Measurements from ENCODE around the gene CDCA4. TPM values are rescaled to one million over a fixed set of nuclear protein-coding genes. Genes with fewer than 3 reads are reported as not detected.

CDCA4 gene
- total RNA-seq, 4 donors from 2014 or later, result 5.0 to 8.0 (median 6.0) TPM

DNA sequence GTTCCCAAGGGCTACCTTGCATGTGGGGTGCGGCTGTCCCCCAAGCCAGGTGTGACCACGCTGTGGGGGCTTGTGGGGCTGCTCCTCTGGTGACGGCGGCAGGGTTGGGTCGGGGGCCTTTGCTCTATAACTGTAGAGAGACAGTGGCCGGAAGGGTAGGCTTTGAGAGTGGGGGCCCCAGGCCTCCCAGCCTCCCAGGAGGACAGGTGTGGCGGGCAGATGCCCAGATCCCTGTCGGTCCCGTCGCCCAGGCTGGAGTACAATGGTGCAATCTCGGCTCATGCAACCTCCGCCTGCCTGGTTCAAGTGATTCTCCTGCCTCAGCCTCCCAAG lies 47.1 kb upstream of the CDCA4 start:
- 94% methylated on average over 11 of the region's 12 CpGs for WGBS
- H3K9me3 ChIP-seq, result no peaks in the 10 kb centered on the region
- peaks cover 4 to 7% (median 4%) of the 10 kb centered on the region in 4 donors for H3K4me1 ChIP-seq
- H3K27ac ChIP-seq (replicated peaks in 1 of 4), result no peak overlapping the region
- no peak for DNase-seq (ENCODE audit: extremely low spot score)
- no peaks in the 10 kb centered on the region for H3K36me3 ChIP-seq
- peaks cover 0 to 78% (median 4%) of the 10 kb centered on the region in 4 donors for H3K27me3 ChIP-seq
- no peak for TF ChIP-seq POLR2AphosphoS5 (IDR thresholded peaks at IDR 0.05)
- TF ChIP-seq POLR2A (IDR thresholded peaks at IDR 0.05; ENCODE audit: low read depth), result no peak
- intact Hi-C loops (cut with DNase I), result no loop called here
- H3K4me3 ChIP-seq, result no peak overlapping the region

DNA sequence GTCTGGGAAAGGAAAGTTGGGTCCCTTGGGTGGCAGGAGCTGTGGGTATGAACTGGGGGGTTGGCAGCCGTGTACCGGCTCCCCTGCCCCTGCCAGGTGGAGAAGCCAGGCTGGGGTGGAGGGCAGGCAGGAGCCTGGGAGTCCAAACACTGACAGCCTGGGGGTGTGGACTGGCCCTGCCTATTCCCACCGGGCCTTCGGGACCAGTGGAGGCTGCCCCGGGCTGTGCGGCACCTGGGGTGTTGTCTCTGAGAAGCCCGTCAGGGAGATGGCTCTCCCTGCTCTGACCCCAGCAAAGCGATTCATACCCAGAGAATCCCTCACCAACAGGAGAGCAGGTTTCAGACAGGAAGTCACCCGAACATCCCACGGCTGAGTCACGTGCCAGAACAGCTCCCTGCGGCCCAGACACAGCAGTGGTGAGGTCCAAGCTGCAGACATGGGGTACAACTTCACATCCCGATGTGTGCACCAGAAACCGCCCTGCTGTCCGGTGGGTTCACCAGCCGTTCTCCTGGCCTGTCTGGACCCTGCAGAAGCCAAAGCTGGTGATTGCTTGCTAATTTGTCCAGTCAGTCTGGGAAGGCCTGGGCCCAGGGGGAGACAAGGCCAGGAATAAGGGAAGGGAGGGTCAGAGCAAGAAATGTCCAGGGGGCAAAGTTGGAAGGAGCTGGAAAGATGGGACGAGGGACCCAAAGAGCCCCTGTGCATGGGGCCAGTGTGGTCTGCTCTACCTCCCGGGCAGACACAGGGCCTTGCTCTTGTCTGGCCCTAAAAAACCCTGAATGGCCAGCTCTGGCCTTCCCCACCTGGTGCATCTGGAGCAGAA lies 46.5 kb upstream of the CDCA4 start:
- Histone ChIP-seq H3K36me3 (no peaks in the 10 kb centered on the region), H3K4me1 (peaks cover 4 to 7% (median 6%) of the 10 kb centered on the region in 4 donors), H3K27me3 (peaks cover 0 to 72% (median 1%) of the 10 kb centered on the region in 4 donors), H3K4me3 (no peak overlapping the region), H3K9me3 (no peaks in the 10 kb centered on the region), H3K27ac (replicated peaks in 1 of 4) (no peak overlapping the region)
- TF ChIP-seq POLR2AphosphoS5 (IDR thresholded peaks at IDR 0.05), result no peak
- no peak for TF ChIP-seq EP300 (IDR thresholded peaks at IDR 0.05)
- TF ChIP-seq, protein P1, sequence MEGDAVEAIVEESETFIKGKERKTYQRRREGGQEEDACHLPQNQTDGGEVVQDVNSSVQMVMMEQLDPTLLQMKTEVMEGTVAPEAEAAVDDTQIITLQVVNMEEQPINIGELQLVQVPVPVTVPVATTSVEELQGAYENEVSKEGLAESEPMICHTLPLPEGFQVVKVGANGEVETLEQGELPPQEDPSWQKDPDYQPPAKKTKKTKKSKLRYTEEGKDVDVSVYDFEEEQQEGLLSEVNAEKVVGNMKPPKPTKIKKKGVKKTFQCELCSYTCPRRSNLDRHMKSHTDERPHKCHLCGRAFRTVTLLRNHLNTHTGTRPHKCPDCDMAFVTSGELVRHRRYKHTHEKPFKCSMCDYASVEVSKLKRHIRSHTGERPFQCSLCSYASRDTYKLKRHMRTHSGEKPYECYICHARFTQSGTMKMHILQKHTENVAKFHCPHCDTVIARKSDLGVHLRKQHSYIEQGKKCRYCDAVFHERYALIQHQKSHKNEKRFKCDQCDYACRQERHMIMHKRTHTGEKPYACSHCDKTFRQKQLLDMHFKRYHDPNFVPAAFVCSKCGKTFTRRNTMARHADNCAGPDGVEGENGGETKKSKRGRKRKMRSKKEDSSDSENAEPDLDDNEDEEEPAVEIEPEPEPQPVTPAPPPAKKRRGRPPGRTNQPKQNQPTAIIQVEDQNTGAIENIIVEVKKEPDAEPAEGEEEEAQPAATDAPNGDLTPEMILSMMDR (IDR thresholded peaks at IDR 0.05), result no peak
- no peak for TF ChIP-seq POLR2A (IDR thresholded peaks at IDR 0.05; ENCODE audit: low read depth)
- 77% methylated on average over 17 of the region's 18 CpGs for WGBS
- no peak for DNase-seq (ENCODE audit: extremely low spot score)
- intact Hi-C loops (cut with DNase I), result no loop called here

DNA sequence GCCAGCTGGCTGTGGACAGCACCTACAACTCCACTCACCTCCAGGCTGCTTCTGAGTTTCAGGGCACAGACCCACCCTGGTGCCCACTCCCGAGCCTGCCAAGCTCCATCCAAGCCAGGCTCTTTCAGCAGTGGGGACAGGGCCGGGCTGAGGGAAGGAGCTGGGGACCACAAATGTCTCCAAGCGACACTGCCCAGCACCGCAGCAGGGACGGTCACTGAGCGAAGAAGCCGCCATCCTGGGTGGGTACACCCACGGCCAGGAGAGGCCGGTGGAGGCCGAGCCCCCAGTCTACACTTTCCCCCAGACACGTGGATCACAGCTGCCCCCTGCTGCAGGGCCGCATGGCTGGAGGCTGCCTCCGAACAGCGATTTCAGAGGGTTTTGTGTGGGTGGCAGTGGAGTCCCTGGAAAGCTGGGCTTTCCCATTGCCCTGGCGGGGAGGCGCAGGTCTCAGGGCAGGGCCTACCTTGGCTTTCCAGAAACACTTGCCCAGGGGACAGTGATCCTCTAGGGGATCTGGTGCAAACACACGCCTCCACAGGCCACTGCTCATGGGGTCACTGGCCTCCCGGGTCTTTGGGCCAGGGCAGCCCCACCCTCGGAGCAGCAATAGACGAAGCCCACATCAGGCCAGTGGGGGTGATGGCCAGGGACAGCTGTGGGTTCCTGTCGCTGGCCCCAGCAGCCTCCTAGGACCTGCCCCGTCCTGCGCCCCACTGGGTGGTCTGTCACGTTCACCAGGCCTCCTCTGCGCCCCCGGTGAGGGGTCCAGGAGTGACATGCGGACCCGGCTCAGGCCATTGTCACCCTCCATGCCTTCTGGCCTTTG lies 45.6 kb upstream of the CDCA4 start:
- H3K27ac ChIP-seq (replicated peaks in 1 of 4), result peak overlapping the region in 3 of 4 donors; percentile 2 to 28 (median 22)
- H3K4me1 ChIP-seq, result peaks cover 10 to 15% (median 12%) of the 10 kb centered on the region in 4 donors
- TF ChIP-seq POLR2AphosphoS5 (IDR thresholded peaks at IDR 0.05) (no peak), EP300 (IDR thresholded peaks at IDR 0.05) (no peak), POLR2A (IDR thresholded peaks at IDR 0.05; ENCODE audit: low read depth) (no peak)
- TF ChIP-seq, protein P1 (IDR thresholded peaks at IDR 0.05), result no peak
- H3K9me3 ChIP-seq, result no peaks in the 10 kb centered on the region
- DNase-seq (ENCODE audit: extremely low spot score), result no peak
- WGBS, result 90% methylated on average over 19 of the region's 28 CpGs
- intact Hi-C loops (cut with DNase I), result no loop called here
- H3K4me3 ChIP-seq, result no peak overlapping the region
- peaks cover 0 to 63% (median 0%) of the 10 kb centered on the region in 4 donors for H3K27me3 ChIP-seq
- no peaks in the 10 kb centered on the region for H3K36me3 ChIP-seq

DNA sequence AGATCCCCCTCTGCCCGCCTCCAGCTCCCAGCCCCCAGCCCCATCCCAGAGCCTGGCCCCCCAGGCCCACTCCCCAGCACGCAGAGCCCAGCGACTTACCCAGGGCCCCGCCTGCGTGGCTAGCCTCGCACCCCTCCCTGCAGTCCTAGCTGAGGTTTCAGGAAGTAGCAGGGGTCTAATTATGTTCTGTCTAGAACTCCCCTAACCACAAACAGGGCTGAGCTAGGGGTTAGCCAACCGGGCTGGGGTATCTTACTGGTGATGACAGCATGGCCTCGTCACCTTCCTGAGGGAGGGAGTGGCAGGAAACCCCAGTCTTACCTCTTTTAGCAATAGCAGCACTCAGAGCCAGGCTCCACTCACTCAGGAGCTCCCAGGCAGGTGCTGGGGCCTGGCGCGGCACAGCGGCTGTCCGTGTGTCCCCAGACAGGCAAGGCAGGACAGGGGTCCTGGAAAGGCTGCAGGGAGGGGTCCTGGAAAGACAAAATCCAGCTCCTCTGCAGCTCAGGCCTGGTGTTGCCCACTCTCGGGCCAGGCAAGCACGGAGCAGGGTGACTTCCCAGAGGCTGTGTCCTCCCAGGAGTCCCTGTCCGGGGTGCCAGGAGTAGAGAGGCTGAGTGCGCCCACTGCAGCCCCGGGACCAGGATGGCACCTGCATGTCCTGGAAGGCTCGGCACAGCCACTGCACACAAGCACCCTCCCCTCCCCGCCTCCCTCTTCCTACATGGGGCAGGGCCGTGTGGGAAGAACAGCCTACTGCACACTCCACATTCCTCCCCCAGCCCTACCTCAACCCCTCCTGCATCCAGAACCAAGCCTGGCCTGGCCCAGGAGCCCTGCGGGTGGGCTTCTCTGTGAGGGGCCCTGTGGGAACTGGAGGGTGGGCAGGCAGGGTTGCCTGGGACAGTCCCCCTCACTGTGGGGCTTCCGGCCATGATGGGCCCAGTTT lies 44.7 kb upstream of the CDCA4 start, which contains the start of gene GPR132:
Gene GPR132 (minus strand): TSS at position 151 of the 949 bp plus-strand sequence. CDS start 10,010 bp downstream, outside the sequence.
- intact Hi-C loops (cut with DNase I), result no loop called here
- no peak for TF ChIP-seq POLR2A (IDR thresholded peaks at IDR 0.05; ENCODE audit: low read depth)
- peak in 1 of 2 donors; percentile 46 for TF ChIP-seq POLR2AphosphoS5 (IDR thresholded peaks at IDR 0.05)
- peak within 1 kb of the TSS in 3 of 4 donors; percentile 30 to 45 (median 30) for H3K4me3 ChIP-seq
- 63% methylated on average over 12 of the region's 22 CpGs for WGBS
- peak within 1 kb of the TSS; percentile 2 to 62 (median 25) for H3K27ac ChIP-seq (replicated peaks in 1 of 4)
- no peaks in the 10 kb centered on the region for H3K9me3 ChIP-seq
- peaks cover 19 to 24% (median 21%) of the 10 kb centered on the region in 4 donors for H3K4me1 ChIP-seq
- no peak for DNase-seq (ENCODE audit: extremely low spot score)
- no peaks in the 10 kb centered on the region for H3K36me3 ChIP-seq
- peaks cover 0 to 54% (median 0%) of the 10 kb centered on the region in 4 donors for H3K27me3 ChIP-seq

DNA sequence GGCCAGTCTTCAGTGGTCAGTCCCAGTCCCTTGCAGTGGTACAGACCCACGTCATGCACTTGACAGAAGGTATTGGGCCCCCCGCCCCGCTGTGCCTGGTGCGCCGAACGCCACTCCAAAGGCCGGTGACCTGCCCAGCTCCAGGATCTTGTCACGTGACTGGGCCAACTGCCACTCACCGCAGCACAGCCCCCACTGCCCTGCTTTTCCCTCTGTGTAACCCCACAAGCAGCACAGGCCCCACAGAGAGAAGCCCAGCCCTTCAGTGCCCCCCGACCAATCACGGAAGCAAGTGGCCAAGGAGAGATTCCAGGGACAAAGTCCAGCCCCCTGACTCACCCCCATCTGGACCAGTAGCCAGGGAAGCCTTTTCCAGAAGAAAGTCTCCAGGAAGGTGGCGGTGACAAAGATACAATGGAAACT lies 43.8 kb upstream of the CDCA4 start:
- 85% methylated on average over 9 of the region's 12 CpGs for WGBS
- Histone ChIP-seq H3K36me3 (no peaks in the 10 kb centered on the region), H3K4me3 (peak overlapping the region in 3 of 4 donors; percentile 30 to 45 (median 30)), H3K27ac (replicated peaks in 1 of 4) (peak overlapping the region in 3 of 4 donors; percentile 22 to 62 (median 28)), H3K9me3 (no peaks in the 10 kb centered on the region), H3K27me3 (peaks cover 0 to 46% (median 0%) of the 10 kb centered on the region in 4 donors), H3K4me1 (peaks cover 27 to 32% (median 29%) of the 10 kb centered on the region in 4 donors)
- intact Hi-C loops (cut with DNase I), result no loop called here
- TF ChIP-seq, protein P1 (IDR thresholded peaks at IDR 0.05), result no peak
- no peak for TF ChIP-seq POLR2AphosphoS5 (IDR thresholded peaks at IDR 0.05)
- TF ChIP-seq POLR2A (IDR thresholded peaks at IDR 0.05; ENCODE audit: low read depth), result no peak
- no peak for TF ChIP-seq EP300 (IDR thresholded peaks at IDR 0.05)
- no peak for DNase-seq (ENCODE audit: extremely low spot score)

All from esophagus muscularis mucosa (tissue), 4 donors.